Spleen (tissue), 7 donors: ENCODE results near the gene GRK6.

Experiments used
- POLR2A ChIP-seq, 3 donors: fragments of 450-650 bp; IDR thresholded peaks; one replicate each; pipeline ENCODE4 v1.5.1; 2017; ENCODE audit warnings: antibody characterized with exemption in 3 of 3, mild to moderate bottlenecking in 1 of 3
- POLR2AphosphoS5 ChIP-seq, 3 donors: sonication (generic); formaldehyde crosslinking; IDR thresholded peaks; one replicate each; pipeline ENCODE4 v1.5.1; 2017; ENCODE audit warnings: antibody characterized with exemption in 3 of 3
- TF ChIP-seq, protein P1 (sequence below), 11 experiments: fragments of 200-600 bp in 7 of 11; fragments of 450-650 bp in 4 of 11; sonication (generic) in 4 of 11; IDR thresholded peaks in 8 of 11; conservative IDR thresholded peaks in 3 of 11; 1 replicate in 7 of 11; 2 replicates in 4 of 11; pipeline versions ENCODE4 v1.4.0 to v1.8.0; 2016 to 2021; ENCODE audit warnings: antibody characterized with exemption in 11 of 11, inconsistent platforms in 4 of 11, mild to moderate bottlenecking in 1 of 11
- donor health status: DM: no; HTN: no; CAD: no; lungs with moderate emphysema.
- donor health status: DM: no; HTN: no; CAD: no.
- donor health status: DM: no; HTN: no; CAD: no.

DNA sequence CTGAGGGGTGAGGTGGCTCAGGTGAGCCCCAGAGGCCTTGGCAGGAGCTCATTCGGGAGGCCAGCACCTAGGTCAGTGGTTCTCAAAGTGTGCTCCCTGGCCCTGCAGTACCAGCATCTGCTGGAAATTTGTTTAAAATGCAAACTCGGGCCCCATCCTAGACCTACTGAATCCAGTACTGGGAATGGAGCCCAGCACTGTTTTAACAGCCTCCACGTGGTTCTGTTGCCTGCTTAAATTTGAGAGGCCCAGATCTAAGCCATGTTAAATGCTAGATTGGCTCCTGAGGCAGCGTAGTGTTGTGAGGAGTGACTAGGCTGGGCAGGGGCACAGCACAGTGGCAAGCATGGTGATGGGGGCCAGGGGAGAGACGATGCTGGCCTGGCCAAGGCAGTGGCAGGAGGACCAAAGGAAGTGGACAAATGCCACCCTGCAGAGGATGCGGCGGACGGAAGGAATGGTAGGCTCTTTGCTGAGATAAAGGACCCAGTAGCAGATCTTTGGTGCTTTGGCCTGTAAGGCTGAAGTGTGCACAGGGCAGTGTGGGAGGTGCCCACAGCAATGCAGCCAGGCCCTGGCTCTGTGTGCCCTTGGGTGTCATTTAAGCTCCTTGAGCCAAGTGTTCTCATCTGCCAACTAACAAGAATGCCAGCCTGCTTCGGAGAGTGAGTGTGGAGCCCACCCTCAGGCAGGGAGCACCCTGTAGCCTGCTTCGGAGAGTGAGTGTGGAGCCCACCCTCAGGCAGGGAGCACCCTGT, 24.4 kb downstream of the GRK6 start:
- TF ChIP-seq, protein P1, sequence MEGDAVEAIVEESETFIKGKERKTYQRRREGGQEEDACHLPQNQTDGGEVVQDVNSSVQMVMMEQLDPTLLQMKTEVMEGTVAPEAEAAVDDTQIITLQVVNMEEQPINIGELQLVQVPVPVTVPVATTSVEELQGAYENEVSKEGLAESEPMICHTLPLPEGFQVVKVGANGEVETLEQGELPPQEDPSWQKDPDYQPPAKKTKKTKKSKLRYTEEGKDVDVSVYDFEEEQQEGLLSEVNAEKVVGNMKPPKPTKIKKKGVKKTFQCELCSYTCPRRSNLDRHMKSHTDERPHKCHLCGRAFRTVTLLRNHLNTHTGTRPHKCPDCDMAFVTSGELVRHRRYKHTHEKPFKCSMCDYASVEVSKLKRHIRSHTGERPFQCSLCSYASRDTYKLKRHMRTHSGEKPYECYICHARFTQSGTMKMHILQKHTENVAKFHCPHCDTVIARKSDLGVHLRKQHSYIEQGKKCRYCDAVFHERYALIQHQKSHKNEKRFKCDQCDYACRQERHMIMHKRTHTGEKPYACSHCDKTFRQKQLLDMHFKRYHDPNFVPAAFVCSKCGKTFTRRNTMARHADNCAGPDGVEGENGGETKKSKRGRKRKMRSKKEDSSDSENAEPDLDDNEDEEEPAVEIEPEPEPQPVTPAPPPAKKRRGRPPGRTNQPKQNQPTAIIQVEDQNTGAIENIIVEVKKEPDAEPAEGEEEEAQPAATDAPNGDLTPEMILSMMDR (IDR thresholded peaks at IDR 0.05 in 8 of 11, conservative IDR thresholded peaks at IDR 0.05 in 3 of 11) = no peak
- TF ChIP-seq POLR2AphosphoS5 (IDR thresholded peaks at IDR 0.05) (peak in 2 of 3 donors; percentile 15 to 70), POLR2A (IDR thresholded peaks at IDR 0.05) (no peak)
